HepG2 (cell line): ENCODE measurements around the gene SWSAP1. TPM values are rescaled to one million over a fixed set of nuclear protein-coding genes. Genes with fewer than 3 reads are reported as not detected.

Source experiments
- CC2D1A ChIP-seq: sonication (generic); formaldehyde crosslinking; IDR thresholded peaks from 2 replicates; pipeline ENCODE4 v1.8.1; 2023; ENCODE audit warnings: mild to moderate bottlenecking, missing genetic modification reagents
- DMTF1 ChIP-seq: sonication (generic); formaldehyde crosslinking; IDR thresholded peaks from 2 replicates; pipeline ENCODE4 v1.4.0; 2020; ENCODE audit warnings: mild to moderate bottlenecking, missing genetic modification reagents
- FOXK1 ChIP-seq: sonication (generic); formaldehyde crosslinking; IDR thresholded peaks from 2 replicates; pipeline ENCODE4 v1.4.0; 2020; ENCODE audit warnings: low read depth, missing genetic modification reagents, borderline replicate concordance
- HNRNPUL1 ChIP-seq: fragments of 200-400 bp; formaldehyde crosslinking; IDR thresholded peaks from 2 replicates; pipeline ENCODE4 v1.6.1; 2017; ENCODE audit warnings: low read depth, mild to moderate bottlenecking, low read length, moderate library complexity
- JARID2 ChIP-seq: sonication (generic); formaldehyde crosslinking; IDR thresholded peaks from 2 replicates; pipeline ENCODE4 v1.8.1; 2023; ENCODE audit warnings: missing genetic modification reagents, inconsistent platforms; ENCODE audit not compliant: insufficient replicate concordance
- KDM3A ChIP-seq: IDR thresholded peaks from 2 replicates; pipeline ENCODE4 v1.6.1; 2018; ENCODE audit warnings: low read depth, missing compliant biosample characterization
- KDM6A ChIP-seq: IDR thresholded peaks from 2 replicates; pipeline ENCODE4 v1.6.1; 2016; ENCODE audit warnings: low read depth
- MLLT10 ChIP-seq: sonication (generic); formaldehyde crosslinking; IDR thresholded peaks from 2 replicates; pipeline ENCODE4 v1.4.0; 2020; ENCODE audit warnings: missing genetic modification reagents
- MLX ChIP-seq: IDR thresholded peaks from 2 replicates; pipeline ENCODE4 v1.6.1; 2016
- REXO4 ChIP-seq: sonication (generic); formaldehyde crosslinking; IDR thresholded peaks from 2 replicates; pipeline ENCODE4 v1.8.0; 2022; ENCODE audit warnings: missing genetic modification reagents, mild to moderate bottlenecking, borderline replicate concordance
- SNRNP70 ChIP-seq: fragments of 200-400 bp; formaldehyde crosslinking; IDR thresholded peaks from 2 replicates; pipeline ENCODE4 v1.6.1; 2017; ENCODE audit warnings: mild to moderate bottlenecking, low read depth, low read length, moderate library complexity
- TARDBP ChIP-seq: sonication (generic); formaldehyde crosslinking; IDR thresholded peaks from 2 replicates; pipeline ENCODE4 v1.8.0; 2022; ENCODE audit warnings: mild to moderate bottlenecking, missing genetic modification reagents
- ZBTB44 ChIP-seq: sonication (generic); formaldehyde crosslinking; IDR thresholded peaks from 2 replicates; pipeline ENCODE4 v1.4.0; 2020; ENCODE audit warnings: missing genetic modification reagents
- ZIK1 ChIP-seq: sonication (generic); formaldehyde crosslinking; IDR thresholded peaks from 2 replicates; pipeline ENCODE4 v1.5.0; 2020; ENCODE audit warnings: mild to moderate bottlenecking, low read depth, missing genetic modification reagents, borderline replicate concordance
- ZNF34 ChIP-seq: sonication (generic); formaldehyde crosslinking; IDR thresholded peaks from 2 replicates; pipeline ENCODE4 v1.4.0; 2020; ENCODE audit warnings: mild to moderate bottlenecking, missing genetic modification reagents, borderline replicate concordance
- ZNF547 ChIP-seq: sonication (generic); formaldehyde crosslinking; IDR thresholded peaks from 2 replicates; pipeline ENCODE4 v1.5.1; 2020; ENCODE audit warnings: mild to moderate bottlenecking, missing genetic modification reagents
- ZNF616 ChIP-seq: sonication (generic); formaldehyde crosslinking; IDR thresholded peaks from 2 replicates; pipeline ENCODE4 v1.5.0; 2020; ENCODE audit warnings: low read depth, mild to moderate bottlenecking, missing genetic modification reagents
- ZNF879 ChIP-seq: sonication (generic); formaldehyde crosslinking; IDR thresholded peaks from 2 replicates; pipeline ENCODE4 v1.8.1; 2023; ENCODE audit warnings: missing genetic modification reagents
- polyA plus RNA-seq, 8 experiments: library from polyadenylated mRNA; depleted of rRNA in 3 of 8; stranded (reverse) in 7 of 8; unstranded in 1 of 8; fragments of >200 nt; fragmentation: Illumina TruSeq in 4 of 8; extraction: Trizol in 4 of 8; gene quantifications; 2 replicates each; pipeline versions ENCODE4 v1.2.1 to v1.2.3, GENCODE V29; 2011 to 2016; ENCODE audit warnings: low read depth in 4 of 8, missing spikeins in 1 of 8, mixed read lengths in 1 of 8; ENCODE audit not compliant: insufficient read depth in 1 of 8
- total RNA-seq, 5 experiments: library from RNA; depleted of rRNA; stranded (reverse); fragments of >200 nt; fragmentation: Illumina TruSeq; extraction: Trizol; gene quantifications; 2 replicates each; pipeline ENCODE4 v1.2.3, GENCODE V29; 2016; ENCODE audit warnings: low read depth in 1 of 5
- TF ChIP-seq, protein P1 (sequence below): IDR thresholded peaks from 2 replicates; pipeline ENCODE4 v1.6.1; 2012; ENCODE audit warnings: low read length, improper control_type of control experiment
- TF ChIP-seq, protein P2 (sequence below): fragments of 450-650 bp; IDR thresholded peaks from 2 replicates; pipeline ENCODE4 v1.6.1; 2017

SWSAP1 gene
- total and polyA plus RNA-seq, 2 of the 13 experiments (the other 11 are each of a cell fraction or from before 2014, with no cell fraction given), result 2.7 to 3.3 TPM

- 0 out of 2 replicates have a peak, but pooled peaks have one; percentile 46 for TF ChIP-seq ZNF34 (CRISPR knock-in tag)
- no peak for TF ChIP-seq HNRNPUL1
- no peak for TF ChIP-seq KDM6A (CRISPR knock-in tag)
- no peak; the same call in 1 of the 2 replicates for TF ChIP-seq KDM3A
- 0 out of 2 replicates have a peak, but pooled peaks have one; percentile 65 for TF ChIP-seq CC2D1A (CRISPR knock-in tag)
- TF ChIP-seq MLX (CRISPR knock-in tag), result no peak
- TF ChIP-seq ZIK1 (CRISPR knock-in tag), result no peak
- TF ChIP-seq REXO4 (CRISPR knock-in tag), result no peak
- 0 out of 2 replicates have a peak, but pooled peaks have one; percentile 59 for TF ChIP-seq ZNF616 (CRISPR knock-in tag)
- TF ChIP-seq ZNF879, result no peak
- peak; percentile 86 for TF ChIP-seq TARDBP
- TF ChIP-seq, protein P1, sequence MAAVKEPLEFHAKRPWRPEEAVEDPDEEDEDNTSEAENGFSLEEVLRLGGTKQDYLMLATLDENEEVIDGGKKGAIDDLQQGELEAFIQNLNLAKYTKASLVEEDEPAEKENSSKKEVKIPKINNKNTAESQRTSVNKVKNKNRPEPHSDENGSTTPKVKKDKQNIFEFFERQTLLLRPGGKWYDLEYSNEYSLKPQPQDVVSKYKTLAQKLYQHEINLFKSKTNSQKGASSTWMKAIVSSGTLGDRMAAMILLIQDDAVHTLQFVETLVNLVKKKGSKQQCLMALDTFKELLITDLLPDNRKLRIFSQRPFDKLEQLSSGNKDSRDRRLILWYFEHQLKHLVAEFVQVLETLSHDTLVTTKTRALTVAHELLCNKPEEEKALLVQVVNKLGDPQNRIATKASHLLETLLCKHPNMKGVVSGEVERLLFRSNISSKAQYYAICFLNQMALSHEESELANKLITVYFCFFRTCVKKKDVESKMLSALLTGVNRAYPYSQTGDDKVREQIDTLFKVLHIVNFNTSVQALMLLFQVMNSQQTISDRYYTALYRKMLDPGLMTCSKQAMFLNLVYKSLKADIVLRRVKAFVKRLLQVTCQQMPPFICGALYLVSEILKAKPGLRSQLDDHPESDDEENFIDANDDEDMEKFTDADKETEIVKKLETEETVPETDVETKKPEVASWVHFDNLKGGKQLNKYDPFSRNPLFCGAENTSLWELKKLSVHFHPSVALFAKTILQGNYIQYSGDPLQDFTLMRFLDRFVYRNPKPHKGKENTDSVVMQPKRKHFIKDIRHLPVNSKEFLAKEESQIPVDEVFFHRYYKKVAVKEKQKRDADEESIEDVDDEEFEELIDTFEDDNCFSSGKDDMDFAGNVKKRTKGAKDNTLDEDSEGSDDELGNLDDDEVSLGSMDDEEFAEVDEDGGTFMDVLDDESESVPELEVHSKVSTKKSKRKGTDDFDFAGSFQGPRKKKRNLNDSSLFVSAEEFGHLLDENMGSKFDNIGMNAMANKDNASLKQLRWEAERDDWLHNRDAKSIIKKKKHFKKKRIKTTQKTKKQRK, result peak; percentile 50; the same call in 1 of the 2 replicates
- TF ChIP-seq ZBTB44 (CRISPR knock-in tag), result no peak
- TF ChIP-seq DMTF1 (CRISPR knock-in tag), result no peak
- no peak for TF ChIP-seq MLLT10 (CRISPR knock-in tag)
- peak; percentile 63; the same call in 1 of the 2 replicates for TF ChIP-seq ZNF547 (CRISPR knock-in tag)
- TF ChIP-seq, protein P2, sequence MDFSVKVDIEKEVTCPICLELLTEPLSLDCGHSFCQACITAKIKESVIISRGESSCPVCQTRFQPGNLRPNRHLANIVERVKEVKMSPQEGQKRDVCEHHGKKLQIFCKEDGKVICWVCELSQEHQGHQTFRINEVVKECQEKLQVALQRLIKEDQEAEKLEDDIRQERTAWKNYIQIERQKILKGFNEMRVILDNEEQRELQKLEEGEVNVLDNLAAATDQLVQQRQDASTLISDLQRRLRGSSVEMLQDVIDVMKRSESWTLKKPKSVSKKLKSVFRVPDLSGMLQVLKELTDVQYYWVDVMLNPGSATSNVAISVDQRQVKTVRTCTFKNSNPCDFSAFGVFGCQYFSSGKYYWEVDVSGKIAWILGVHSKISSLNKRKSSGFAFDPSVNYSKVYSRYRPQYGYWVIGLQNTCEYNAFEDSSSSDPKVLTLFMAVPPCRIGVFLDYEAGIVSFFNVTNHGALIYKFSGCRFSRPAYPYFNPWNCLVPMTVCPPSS, result no peak
- no peak for TF ChIP-seq SNRNP70
- TF ChIP-seq FOXK1 (CRISPR knock-in tag), result peak; percentile 58; the same call in 1 of the 2 replicates
- peak; percentile 42 for TF ChIP-seq JARID2 (CRISPR knock-in tag)
Measured at GRCh38 chr19:11380653-11381537, 6.4 kb downstream of the SWSAP1 start (continued).
